Smooth muscle cell of the brain vasculature (primary cell): ENCODE data around the gene COLEC12.

Experiments
- DNase-seq: peaks from one replicate; pipeline ENCODE4 v3.0.0-alpha.2; 2012; ENCODE audit warnings: low read depth, low spot score

Gene COLEC12

GRCh38 chr18:500632-501405, at the start of gene COLEC12:
Gene COLEC12 (minus strand): TSS chr18:500701. CDS start chr18:500514, 187 bp downstream.
- no peak for DNase-seq

DNA sequence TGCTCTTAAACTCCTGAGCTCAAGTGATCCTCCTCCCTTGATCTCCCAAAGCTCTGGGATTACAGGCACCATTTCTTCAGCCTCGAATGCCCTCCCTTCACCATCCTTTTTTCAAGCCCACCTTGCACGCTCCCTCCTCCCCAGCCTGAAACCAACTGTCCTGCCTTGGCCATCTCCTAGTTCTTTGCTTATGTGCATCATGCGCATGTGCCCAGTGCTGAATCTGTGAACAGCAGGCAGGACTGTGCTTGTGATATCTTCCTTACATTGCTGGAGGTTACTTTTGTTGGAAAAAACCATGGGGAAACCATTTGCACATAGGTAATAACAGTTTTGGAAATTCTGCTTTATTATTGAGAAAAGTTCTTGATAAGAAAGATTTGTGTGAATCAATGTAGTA, 49.5 kb upstream of the COLEC12 start:
- DNase-seq = no peak

- no peak for DNase-seq
These were observed 43.1 kb upstream of the COLEC12 start for GRCh38 chr18:543447-544078.

DNA sequence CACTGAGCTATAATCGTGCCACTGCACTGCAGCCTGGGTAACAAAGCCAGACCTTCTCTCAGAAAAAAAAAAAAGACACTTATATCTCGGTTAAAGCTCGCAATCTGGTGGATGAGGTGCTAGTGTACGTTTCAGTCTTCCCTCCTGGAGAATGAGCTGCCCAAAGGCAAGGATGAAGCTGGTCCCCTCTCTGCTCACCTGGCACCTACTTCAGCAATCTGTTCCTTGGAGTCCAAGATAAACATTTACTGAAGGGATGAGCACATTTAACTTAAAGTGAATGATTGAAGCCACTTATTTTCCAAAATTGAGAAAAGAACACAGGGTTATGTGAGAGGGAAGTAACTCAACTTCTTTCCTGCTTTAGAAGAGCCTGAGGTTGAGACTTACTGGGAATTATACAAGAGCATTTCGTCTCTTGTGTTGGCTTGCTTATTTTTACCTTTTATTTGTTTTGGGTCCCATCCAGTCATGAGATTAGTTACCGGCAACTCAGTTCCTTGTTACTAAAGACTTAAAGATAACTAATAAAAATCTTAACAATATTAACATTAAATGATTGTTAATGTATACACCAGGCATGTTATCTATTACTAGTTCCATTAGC, 33.6 kb upstream of the COLEC12 start:
- DNase-seq = no peak

GRCh38 chr18:532632-533031, 32.1 kb upstream of the COLEC12 start:
- DNase-seq = no peak

DNA sequence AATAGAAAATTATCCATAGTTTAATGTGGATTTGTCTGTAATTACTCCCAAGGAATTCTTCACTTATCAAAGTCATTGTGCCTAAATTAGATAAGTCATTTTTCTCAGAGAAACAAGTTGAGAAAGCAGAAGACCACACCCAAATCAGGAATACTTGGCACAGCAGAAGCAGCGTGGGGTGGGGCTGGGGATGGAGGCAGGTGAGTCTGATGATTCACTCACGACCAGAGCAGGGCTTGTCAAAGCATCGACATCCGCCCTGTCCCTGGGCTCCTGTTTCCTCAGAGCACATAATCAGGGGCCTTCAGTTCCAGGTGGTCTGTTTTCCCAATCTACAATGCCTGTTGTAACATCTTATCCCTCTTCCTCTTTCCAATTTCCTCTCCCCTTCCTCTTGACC, 31.5 kb upstream of the COLEC12 start:
- no peak for DNase-seq

DNA sequence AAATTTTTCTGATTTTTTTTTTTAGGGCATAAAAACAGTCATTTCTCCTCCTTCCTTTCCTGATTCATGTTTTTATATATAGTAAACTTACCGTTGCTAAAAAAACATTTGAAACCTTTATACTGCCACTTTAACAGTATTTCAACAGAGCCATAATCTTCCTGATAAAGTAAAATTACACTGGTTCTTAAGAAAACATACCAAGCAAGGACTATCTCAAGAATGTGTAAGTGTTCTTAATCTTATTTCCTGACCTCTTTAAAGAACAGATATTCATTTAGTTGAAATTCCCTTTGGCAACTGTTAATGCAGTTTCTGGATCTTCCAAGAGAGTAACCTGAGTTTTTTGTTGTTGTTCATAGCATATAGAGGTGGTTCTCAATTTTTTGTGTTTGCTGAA, 26.6 kb upstream of the COLEC12 start:
- no peak for DNase-seq

- DNase-seq = no peak
These were observed 26.2 kb upstream of the COLEC12 start for GRCh38 chr18:526681-527080.

DNA sequence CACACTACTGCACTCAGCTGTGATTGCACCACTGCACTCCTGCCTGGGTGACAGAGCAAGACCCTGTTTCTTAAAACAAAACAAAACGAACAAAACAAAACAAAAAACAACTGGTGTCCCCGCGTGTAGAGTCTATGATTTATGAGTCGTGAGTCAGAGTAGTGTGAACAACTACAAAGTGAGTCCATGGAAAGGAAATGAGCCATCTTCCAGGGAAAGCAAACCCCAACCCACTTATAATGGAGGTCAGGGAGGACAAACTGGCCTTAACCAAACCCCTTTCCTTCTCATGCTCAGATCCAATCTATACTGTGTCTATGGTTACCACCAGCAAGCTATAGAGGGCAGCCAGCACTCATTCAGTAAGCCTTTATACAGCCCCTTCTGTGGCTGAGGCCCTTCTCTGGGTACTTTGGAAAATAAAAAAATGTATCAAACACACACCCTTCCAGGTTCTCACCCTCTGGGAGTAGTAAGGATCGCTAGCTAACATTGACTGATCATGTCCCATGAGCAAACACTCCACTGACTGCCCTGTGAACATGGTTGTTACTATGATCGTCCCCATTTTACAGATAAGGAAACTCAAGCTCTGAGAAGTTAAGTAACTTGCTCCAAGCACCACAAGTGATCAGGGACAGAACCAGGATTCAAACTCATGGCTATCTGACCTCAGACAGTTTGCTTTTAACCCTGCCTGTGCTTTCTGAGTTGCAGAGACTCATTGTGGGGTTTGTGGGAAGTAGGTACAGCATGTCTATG, 24.7 kb upstream of the COLEC12 start:
- DNase-seq = no peak

DNA sequence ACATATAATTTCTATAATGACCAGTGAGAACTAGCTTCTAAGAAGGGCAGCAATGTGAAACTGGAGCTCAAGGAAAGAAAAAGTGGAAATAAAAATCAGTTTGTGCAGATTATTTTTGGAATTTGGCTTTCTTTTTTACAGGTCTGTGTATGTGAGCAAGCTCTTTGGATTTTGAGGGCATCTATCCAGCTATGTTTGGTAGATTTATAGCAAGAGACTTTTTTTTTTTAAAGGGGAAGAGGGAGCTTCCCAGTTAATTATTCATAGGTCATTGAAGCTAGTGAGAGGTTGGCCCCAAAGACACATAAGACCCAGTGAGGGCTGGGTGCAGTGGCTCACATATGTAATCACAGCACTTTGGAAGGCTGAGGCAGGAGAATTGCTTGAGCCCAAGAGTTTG, 24.0 kb upstream of the COLEC12 start:
- no peak for DNase-seq

DNA sequence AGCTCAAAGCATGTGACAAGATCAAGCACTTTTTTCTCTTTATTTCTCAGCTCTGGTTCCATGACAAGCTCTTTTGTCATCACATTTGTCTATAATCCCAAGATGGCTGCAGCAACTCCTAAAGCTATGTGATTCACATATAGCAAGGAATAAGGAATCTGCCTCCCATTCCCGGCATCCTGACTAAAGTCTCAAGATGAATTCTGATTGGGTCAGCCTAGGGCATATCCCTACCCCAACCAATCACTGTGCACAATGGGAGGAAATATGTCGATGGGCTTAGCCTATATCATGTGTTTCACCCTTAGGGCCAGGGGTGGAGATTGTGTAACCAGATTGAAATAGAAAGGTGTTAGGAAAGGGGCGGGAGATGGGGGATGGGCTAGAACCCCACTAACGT, 23.1 kb upstream of the COLEC12 start:
- no peak for DNase-seq

- no peak for DNase-seq
These were observed 18.7 kb upstream of the COLEC12 start for GRCh38 chr18:519019-519879.

DNA sequence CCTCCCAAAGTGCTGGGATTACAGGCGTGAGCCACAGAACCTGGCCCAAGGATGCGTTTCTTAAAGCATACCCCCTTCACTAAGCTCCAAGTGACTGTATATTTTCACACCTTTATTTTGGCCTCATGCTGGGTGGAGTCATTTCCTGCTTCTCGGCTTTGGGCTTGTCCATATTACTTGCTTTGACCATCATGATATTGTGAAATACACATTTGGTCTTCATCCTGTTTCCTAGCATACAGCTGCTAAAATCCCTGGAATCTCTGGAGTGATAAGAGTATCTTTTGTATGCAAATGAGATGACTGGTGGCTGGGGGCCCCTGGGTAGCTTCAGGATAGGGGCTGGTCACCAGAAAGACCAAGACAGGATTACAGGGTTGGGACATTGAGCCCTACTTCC, 17.6 kb upstream of the COLEC12 start:
- DNase-seq = no peak

DNA sequence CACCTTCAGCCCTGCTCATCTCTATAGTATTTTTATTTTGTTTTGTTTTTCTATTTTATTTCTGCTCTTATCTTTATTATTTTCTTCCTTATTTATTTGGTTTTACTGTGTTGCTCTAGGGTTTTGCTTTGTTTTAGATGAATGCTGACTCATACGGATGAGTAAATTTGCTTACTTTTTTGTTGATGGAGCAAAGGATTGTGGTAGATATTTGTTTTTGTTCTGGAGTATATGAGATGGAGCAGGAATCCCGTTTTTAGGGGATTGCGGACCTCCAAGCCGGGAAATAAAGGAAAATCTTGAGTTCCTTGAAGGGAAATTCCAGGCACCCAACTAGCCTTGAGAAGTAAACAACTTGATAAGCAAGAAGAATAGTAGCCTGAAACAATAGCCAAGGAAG, 15.3 kb upstream of the COLEC12 start:
- DNase-seq = no peak

GRCh38 chr18:515156-515815, 14.8 kb upstream of the COLEC12 start:
- DNase-seq = no peak

DNA sequence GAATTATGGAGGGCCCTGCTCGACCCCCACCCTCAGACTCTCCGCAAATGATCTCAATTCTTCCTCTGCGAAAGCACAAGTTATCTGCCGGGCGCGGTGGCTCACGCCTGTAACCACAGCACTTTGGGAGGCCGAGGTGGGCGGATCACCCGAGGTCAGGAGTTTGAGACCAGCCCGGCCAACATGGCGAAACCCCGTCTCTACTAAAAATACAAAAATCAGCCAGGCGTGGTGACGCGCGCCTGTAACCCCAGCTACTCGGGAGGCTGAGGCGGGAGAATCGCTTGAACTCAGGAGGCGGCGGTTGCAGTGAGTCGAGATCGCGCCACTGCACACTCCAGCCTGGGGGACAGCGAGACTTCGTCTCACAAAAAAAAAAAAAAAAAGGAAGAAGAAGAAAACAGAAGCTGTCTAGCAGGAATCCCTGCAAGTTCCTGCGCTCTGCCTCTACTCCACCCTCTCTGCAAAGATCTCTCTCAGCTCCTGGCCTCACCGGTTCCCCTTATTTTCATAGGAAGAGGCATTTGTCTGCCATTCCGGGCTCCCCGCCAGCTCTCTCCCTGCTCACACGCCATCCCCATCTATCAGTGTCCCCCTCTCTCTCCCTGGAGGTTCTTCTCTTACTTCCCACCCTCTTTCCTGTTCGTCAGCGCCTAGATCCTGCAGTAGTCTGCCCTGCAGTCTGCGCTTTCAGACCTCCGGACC, 13.5 kb upstream of the COLEC12 start:
- DNase-seq = no peak

DNA sequence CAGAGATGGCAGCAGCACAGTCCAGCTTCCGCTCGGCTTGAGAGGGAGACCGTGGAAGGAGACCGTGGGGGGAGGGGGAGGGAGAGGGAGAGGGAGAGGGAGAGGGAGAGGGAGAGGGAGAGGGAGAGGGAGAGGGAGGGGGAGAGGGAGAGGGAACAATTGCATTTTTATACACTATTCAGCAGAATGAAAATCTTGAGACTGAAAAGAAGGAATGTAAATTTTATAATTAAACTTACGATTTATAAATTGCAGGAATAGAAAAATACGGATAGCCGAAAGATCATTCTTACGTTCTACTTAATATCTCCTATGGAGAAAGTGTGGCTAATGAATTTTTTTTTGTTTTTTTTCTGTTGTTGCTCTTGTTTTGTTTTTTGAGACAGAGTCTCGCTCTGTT, 12.5 kb upstream of the COLEC12 start:
- no peak for DNase-seq

- no peak for DNase-seq
These were observed 8.3 kb upstream of the COLEC12 start for GRCh38 chr18:508835-509234.

- DNase-seq = no peak
These were observed 7.1 kb upstream of the COLEC12 start for GRCh38 chr18:507636-508035.

GRCh38 chr18:506801-507200, 6.3 kb upstream of the COLEC12 start:
- DNase-seq = no peak
